ENCODE measurements around the gene FEN1.

GRCh38 chr11:61846362-61847020 is 53.8 kb downstream of the FEN1 start:
- TF ChIP-seq, protein P1, sequence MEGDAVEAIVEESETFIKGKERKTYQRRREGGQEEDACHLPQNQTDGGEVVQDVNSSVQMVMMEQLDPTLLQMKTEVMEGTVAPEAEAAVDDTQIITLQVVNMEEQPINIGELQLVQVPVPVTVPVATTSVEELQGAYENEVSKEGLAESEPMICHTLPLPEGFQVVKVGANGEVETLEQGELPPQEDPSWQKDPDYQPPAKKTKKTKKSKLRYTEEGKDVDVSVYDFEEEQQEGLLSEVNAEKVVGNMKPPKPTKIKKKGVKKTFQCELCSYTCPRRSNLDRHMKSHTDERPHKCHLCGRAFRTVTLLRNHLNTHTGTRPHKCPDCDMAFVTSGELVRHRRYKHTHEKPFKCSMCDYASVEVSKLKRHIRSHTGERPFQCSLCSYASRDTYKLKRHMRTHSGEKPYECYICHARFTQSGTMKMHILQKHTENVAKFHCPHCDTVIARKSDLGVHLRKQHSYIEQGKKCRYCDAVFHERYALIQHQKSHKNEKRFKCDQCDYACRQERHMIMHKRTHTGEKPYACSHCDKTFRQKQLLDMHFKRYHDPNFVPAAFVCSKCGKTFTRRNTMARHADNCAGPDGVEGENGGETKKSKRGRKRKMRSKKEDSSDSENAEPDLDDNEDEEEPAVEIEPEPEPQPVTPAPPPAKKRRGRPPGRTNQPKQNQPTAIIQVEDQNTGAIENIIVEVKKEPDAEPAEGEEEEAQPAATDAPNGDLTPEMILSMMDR (IDR thresholded peaks at IDR 0.05): no peak
- no peak for TF ChIP-seq POLR2A (IDR thresholded peaks at IDR 0.05)
